ENCODE data around the gene MRPS22. TPM values are rescaled to one million over a fixed set of nuclear protein-coding genes. Genes with fewer than 3 reads are reported as not detected.

MRPS22 gene
- total RNA-seq = 10 to 100 TPM; 57.2 to 64.3 TPM
- long read RNA-seq, transcript MRPS22-202 (8 exons, 1,099 nt) = minor isoform, 6 of 57 reads
- long read RNA-seq, transcript MRPS22-201 (8 exons, 1,120 nt) = major isoform, 49 of 57 reads
- long read RNA-seq, partial matches to known transcripts = 0 of 57 reads
- long read RNA-seq, other reads (novel, unspliced or antisense) = 1 of 57 reads

GRCh38 chr3:139343895-139344856, at the start of gene MRPS22:
TSS of gene MRPS22 (plus strand) at chr3:139344020. CDS start at chr3:139344027, 7 bp downstream.
- intact Hi-C loops (cut with DNase I) = no loop called here
- DNase-seq (peak; percentile 85), ATAC-seq (peak; percentile 98 to 99)

DNA sequence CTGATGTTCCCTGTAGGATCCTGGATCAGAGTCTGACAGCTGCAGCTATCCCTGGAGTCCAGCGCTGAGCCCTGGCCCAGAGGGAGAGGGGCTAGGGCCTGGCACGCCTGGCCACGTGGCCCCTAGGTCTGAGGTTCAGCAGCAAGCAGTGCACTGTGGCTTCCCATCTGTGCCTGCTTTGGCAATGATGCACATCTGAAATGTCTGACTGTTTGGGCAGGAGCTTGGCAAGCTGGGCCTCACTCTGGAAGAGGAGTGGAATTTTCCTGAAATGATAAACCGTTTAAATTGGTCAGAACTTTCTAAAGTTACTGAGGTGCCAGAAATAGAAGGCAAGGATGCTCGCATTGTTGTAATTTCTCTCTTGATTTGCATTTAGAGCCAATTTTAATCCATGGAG, 48.8 kb upstream of the MRPS22 start:
- DNase-seq = no peak
- intact Hi-C loops (cut with DNase I) = no loop called here
- ATAC-seq = peak in 1 of 2 donors; percentile 41

GRCh38 chr3:139296141-139296718, 47.6 kb upstream of the MRPS22 start:
- ATAC-seq (peak in 1 of 2 donors; percentile 69), DNase-seq (no peak)
- intact Hi-C loops (cut with DNase I) = no loop called here

DNA sequence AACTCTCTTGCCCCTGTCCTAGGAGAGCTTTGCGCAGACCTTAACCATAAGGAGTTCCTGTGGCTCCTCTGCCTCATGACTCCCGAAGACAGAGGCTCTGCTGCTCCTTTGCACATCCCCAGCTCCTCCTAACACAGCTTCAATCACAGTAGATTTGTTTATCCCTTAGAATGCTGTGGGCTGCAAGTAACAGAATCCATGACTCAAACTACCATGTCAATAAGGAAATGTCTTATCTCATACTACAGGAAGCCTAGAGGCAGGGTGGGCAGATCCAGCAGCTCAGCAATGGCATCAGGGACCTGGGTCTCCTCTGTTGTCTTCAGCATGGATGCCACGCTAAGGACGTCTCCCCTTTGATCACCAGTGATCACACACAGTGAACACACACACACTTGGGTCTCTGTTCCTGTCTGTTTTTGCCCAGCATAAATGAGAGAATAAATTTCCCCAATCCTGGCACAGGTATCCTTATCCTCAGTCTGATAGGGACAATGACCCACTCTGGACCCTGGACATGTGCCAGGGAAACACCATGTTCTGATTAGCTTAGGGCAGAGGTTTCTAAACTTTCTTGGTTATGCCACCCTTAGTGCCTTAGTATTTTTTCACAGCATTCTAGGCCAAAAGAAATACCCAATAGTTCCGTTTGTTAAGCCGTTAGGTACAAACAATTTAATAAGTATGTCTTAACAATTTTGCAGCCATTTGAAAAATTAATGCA, 46.1 kb upstream of the MRPS22 start:
- DNase-seq (no peak), ATAC-seq (no peak)
- intact Hi-C loops (cut with DNase I) = no loop called here

DNA sequence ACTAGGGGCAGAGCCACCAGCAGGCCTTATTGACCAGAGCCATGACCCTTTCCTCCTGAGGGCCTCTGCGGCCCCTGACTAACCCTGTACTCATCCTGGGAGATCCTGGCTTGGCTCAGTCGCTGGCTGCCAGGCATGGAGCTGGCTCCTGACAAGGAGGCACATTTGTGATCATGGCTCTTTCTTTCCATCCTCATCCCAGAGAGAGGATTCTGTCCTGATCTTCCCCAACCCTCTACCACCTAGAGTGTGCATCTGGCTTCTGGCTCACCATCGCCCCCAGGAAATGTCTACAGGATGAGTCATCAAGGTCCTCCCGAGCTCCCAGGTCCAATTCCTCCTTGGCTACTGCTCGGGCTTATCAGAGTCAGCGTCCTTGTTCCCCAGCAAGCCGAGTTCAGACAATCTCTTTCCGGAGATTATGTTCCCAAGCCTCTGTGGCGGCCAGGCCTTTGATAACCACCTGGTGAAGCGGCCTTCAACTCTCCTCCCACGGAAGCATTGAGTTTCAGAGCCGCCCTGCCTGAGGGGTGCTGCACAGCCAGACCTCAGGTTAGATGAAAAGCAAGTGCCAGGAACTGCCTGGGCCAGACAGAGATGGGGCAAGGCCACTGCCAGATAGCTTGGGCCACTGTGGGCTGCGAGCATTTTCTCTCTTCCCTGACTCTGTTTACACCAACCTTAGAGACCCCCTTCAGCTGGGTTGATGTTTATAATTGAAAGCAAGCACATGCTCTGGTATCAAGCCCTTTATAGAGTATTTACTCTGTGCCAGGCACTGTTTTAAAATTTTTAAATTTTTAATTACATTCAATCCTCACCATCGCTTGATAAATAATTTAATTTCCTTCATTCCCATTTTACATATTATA, 44.3 kb upstream of the MRPS22 start:
- ATAC-seq = peak; percentile 5 to 21
- intact Hi-C loops (cut with DNase I) = no loop called here
- DNase-seq = peak; percentile 10

DNA sequence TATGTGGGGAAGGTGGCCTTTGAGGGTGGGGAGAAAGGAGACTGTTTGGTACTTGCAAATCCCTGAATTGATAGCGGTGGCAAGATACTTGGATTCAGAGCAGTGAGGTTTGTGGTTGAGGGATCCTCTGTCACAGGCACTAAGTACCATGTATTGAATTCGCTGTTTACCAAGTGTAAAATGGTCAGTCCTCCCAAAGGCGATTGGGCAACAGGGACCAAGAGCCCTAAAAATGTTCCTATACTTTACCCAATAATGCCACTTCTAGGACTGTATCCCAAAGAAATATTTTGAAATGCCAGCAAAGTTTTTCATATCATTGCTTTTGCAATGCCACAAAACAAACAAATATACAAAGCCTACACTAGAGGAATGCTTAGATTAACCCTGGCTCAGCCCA, 43.4 kb upstream of the MRPS22 start:
- DNase-seq (no peak), ATAC-seq (no peak)
- intact Hi-C loops (cut with DNase I) = no loop called here

DNA sequence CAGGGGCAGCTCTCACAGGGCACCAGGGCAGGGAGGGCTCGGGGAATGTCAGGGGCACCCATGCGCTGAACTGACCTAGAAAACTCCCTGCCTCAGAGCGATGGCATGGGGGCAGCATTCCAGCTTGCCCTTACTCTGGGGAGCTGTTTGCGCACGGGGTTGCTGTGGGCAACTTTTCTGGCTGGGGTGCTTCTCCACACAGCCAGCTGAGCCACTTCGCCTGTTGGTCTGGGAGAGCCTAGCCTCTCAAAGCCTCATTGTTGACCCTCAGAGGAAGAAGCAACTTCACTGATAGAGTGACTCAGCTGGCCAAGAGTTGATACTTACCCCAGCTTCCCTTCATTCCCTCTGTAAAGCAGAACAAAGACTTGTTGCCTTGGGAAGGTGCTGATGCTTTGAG, 42.6 kb upstream of the MRPS22 start:
- intact Hi-C loops (cut with DNase I) = no loop called here
- ATAC-seq (no peak), DNase-seq (no peak)

DNA sequence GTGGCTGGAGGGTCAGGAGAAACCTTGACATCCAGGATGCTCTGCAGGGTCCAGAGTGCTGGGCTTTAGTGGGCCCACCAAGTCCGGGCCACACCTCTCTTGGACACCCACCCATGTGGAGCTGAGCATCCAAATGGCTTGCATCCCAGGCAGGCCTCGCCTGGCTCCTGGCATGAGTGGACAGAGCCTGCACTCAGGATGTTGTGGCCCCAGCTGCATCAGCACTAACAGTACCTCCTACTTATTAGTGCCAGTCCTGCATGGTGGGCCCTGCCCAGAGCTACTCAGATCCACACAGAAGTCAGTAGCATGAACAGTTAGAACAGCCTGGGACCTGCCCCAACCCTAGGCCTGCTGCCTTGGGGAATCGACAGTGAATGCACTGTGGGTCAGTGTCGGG, 42.2 kb upstream of the MRPS22 start:
- DNase-seq (no peak), ATAC-seq (no peak)
- intact Hi-C loops (cut with DNase I) = no loop called here

GRCh38 chr3:139302084-139302800, 41.6 kb upstream of the MRPS22 start:
- DNase-seq (peak; percentile 45), ATAC-seq (peak; percentile 85 to 93)
- intact Hi-C loops (cut with DNase I) = no loop called here

GRCh38 chr3:139302801-139303113, 41.1 kb upstream of the MRPS22 start:
- no peak for ATAC-seq
- intact Hi-C loops (cut with DNase I) = no loop called here
- DNase-seq = no peak

DNA sequence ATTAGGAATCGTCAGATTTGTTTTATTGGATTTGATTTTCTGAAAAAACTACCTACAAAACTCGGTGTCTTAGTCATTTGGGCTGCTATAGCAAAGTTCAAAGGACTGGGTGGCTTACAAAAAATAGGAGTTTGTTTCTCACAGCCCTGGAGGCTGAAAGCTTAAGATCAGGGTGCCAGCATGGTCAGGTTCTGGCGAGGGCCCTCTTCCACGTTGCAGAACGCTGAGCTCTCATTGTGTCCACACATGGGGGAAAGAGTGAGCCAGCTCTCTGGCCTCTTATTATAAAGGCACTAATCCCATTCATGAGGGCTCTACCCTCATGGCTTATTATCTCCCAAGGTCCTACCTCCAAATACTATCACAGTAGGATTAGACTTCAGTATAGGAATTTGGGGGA, 40.6 kb upstream of the MRPS22 start:
- ATAC-seq = no peak
- DNase-seq = no peak
- intact Hi-C loops (cut with DNase I) = no loop called here

DNA sequence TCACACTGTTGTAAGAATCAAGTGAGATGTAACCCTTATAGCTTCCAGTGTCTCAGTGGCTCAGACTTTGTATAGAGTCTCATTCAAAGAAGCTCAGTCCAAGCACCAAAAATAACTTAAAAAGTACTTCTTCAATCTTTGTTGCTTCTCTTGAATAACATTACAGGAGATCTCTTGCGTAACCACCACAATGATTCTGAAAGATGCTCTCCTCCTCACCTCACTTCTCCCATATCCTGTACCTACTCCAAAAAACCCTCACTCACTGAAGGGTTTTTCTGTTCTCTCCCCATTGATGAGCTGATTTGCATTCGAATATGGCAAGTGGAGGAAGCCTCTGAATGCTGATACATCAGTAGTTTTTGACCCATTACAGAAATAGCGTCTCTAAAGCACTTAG, 39.4 kb upstream of the MRPS22 start:
- ATAC-seq = no peak
- DNase-seq = no peak
- intact Hi-C loops (cut with DNase I) = no loop called here

GRCh38 chr3:139306078-139306477, 37.7 kb upstream of the MRPS22 start:
- no peak for ATAC-seq
- no peak for DNase-seq
- intact Hi-C loops (cut with DNase I) = no loop called here

DNA sequence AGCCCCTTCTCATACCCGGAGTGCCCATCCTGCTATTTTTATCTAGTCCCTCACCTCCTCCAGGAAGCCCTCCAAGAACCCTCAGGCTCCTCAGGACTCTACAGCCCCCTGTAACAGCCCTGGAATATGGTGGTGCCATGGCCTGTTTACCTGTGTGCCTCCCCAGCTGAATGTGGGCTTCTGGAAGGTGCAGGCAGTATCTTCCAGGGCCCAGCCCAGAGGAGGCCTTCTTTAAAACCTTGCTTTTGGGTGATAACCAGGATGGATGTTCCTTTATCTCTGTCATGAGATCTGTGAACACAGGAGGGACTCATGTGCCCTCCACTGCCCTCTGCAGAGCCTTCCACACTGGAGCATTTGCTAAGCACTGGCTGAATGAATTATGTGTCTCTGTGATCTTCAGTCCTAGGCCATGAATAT, 36.7 kb upstream of the MRPS22 start:
- DNase-seq (no peak), ATAC-seq (no peak)
- intact Hi-C loops (cut with DNase I) = no loop called here

GRCh38 chr3:139307601-139308555, 35.9 kb upstream of the MRPS22 start:
- no peak for ATAC-seq
- intact Hi-C loops (cut with DNase I) = no loop called here

GRCh38 chr3:139308560-139308959, 35.3 kb upstream of the MRPS22 start:
- DNase-seq (no peak), ATAC-seq (no peak)
- intact Hi-C loops (cut with DNase I) = no loop called here

More at GRCh38 chr3:139307601-139308555, 35.9 kb upstream of the MRPS22 start:
- DNase-seq = no peak

GRCh38 chr3:139309061-139309591, 34.7 kb upstream of the MRPS22 start:
- ATAC-seq (no peak), DNase-seq (no peak)
- intact Hi-C loops (cut with DNase I) = no loop called here
